DND-41 (cell line): ENCODE data around the gene UBE2K.

Experiments used
- CTCF ChIP-seq: IDR thresholded peaks from 2 replicates; pipeline ENCODE4 v1.5.1; 2012; ENCODE audit warnings: borderline replicate concordance, low read length, moderate library complexity, mild to moderate bottlenecking; ENCODE audit not compliant: poor library complexity, severe bottlenecking; ENCODE audit errors: extremely low read depth
- EZH2 ChIP-seq: IDR thresholded peaks from 3 replicates; pipeline ENCODE4 v1.6.1; 2012; ENCODE audit warnings: borderline replicate concordance, low read depth, mild to moderate bottlenecking, moderate library complexity, low read length, inconsistent platforms; ENCODE audit not compliant: severe bottlenecking

GRCh38 chr4:39808231-39808749, 110.4 kb downstream of the UBE2K start:
- TF ChIP-seq CTCF = no peak
- TF ChIP-seq EZH2 = no peak
